PC-3 (cell line): ENCODE measurements around the gene NFATC1.

Source experiments
- CTCF ChIP-seq: fragments of 300-600 bp; sonication (generic); conservative IDR thresholded peaks from 2 replicates; pipeline ENCODE4 v1.5.1; 2017; ENCODE audit warnings: antibody characterized with exemption, low read depth, mild to moderate bottlenecking, low read length
- EZH2 ChIP-seq: fragments of 300-600 bp; sonication (generic); IDR thresholded peaks from one replicate; pipeline ENCODE4 v1.6.1; 2017; ENCODE audit warnings: antibody characterized with exemption, mild to moderate bottlenecking, low read length; ENCODE audit not compliant: unreplicated experiment

- TF ChIP-seq CTCF (no peak), EZH2 (no peak)
Observed at GRCh38 chr18:79576686-79577351, 181.1 kb downstream of the NFATC1 start.
